Effector memory CD4-positive, alpha-beta T cell (primary cell): Measurements from ENCODE around the gene OS9.

Experiments used
- DNase-seq, 3 donors: peaks; one replicate each; pipeline ENCODE4 v3.0.0-alpha.2; 2020
- H3K27ac ChIP-seq: 2 replicates; pipeline ENCODE4 v1.7.0; 2013; ENCODE audit warnings: mild to moderate bottlenecking, low read length, moderate library complexity; ENCODE audit not compliant: insufficient read depth, poor library complexity, severe bottlenecking
- H3K27me3 ChIP-seq: replicated peaks from 2 replicates; pipeline ENCODE4 v1.7.0; 2013; ENCODE audit warnings: mild to moderate bottlenecking, low read length; ENCODE audit not compliant: insufficient read depth, control insufficient read depth, poor library complexity, severe bottlenecking
- H3K36me3 ChIP-seq: 2 replicates; pipeline ENCODE4 v1.7.0; 2013; ENCODE audit warnings: mild to moderate bottlenecking, low read length, moderate library complexity; ENCODE audit not compliant: control insufficient read depth, insufficient read depth
- H3K4me1 ChIP-seq: 2 replicates; pipeline ENCODE4 v1.7.0; 2013; ENCODE audit warnings: low read length, mild to moderate bottlenecking; ENCODE audit not compliant: control insufficient read depth, insufficient read depth, poor library complexity, severe bottlenecking
- H3K4me3 ChIP-seq: 2 replicates; pipeline ENCODE4 v1.7.0; 2013; ENCODE audit warnings: low read length, low read depth, mild to moderate bottlenecking; ENCODE audit not compliant: insufficient read depth, poor library complexity, severe bottlenecking
- H3K9me3 ChIP-seq: 2 replicates; pipeline ENCODE4 v1.7.0; 2013; ENCODE audit warnings: mild to moderate bottlenecking, low read length, moderate library complexity; ENCODE audit not compliant: control insufficient read depth

OS9 gene

DNA sequence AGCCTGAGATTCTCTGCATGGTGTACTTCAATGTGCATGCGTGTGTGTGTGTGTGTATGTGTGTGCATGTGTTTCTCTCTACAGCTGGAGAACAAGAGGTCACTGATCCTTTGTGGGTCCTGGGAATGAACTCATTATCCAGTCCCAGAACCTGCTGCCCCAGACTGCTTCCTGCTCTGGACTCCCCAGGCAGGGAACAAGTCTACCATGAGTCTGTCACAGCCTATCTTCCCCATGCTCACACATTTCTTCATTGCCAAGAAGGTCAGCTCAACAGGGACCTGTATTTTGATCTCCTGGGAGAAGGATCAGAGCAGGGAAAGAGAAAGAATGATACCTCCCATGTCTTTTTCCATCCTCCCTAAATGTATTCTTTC, 47.5 kb downstream of the OS9 start:
- Histone ChIP-seq H3K36me3 (peaks cover 27% of the 10 kb centered on the region), H3K4me1 (peaks cover 52% of the 10 kb centered on the region), H3K4me3 (peak overlapping the region; percentile 82), H3K27me3 (no peaks in the 10 kb centered on the region), H3K27ac (peak overlapping the region; percentile 94), H3K9me3 (no peaks in the 10 kb centered on the region)
- DNase-seq = no peak

DNA sequence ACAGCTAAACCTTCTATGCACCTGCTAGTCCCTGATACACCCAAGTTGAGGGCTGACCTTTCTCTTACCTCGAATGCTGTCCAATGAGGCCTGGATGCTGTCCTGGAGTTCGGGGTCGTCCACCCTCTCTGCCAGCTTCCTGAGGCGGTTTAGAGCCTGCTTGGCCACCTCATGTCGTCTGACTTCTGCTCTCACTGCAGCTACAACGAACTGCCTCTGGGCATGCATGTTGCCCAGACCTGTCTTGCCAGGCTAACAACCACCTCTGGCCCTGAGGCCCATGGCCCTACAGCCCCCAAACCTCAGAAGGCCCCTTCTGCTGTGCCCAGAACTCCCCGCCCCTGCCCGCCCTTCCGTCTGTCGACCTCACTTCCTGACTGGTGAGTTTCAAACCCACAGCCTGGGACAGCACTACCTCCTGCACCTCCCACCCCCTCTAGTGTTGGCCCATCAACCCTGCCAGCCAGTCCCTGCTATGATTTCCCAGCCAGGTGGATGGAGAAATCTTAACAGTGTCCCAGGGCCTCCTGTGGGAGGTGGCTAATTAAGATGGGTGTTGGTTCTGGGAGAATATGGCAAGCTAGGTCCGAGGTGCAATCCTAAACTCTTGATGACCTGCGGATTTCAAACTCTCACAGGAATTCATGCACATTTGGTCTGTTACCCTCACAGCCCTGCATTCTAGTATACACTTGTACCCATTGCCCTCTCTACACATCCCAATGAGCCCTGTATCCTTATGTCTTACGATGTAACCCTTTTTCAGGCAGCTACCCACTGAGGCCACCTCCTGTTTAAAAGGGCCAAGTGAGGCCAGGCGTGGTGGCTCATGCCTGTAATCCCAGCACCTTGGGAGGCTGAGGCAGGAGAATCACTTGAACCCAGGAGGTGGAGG, 48.2 kb downstream of the OS9 start:
- H3K9me3 ChIP-seq = no peaks in the 10 kb centered on the region
- peak overlapping the region; percentile 82 for H3K4me3 ChIP-seq
- H3K36me3 ChIP-seq = peaks cover 27% of the 10 kb centered on the region
- no peaks in the 10 kb centered on the region for H3K27me3 ChIP-seq
- DNase-seq = peak; percentile 70 to 76 (median 72)
- H3K4me1 ChIP-seq = peaks cover 52% of the 10 kb centered on the region
- peak overlapping the region; percentile 94 for H3K27ac ChIP-seq

DNA sequence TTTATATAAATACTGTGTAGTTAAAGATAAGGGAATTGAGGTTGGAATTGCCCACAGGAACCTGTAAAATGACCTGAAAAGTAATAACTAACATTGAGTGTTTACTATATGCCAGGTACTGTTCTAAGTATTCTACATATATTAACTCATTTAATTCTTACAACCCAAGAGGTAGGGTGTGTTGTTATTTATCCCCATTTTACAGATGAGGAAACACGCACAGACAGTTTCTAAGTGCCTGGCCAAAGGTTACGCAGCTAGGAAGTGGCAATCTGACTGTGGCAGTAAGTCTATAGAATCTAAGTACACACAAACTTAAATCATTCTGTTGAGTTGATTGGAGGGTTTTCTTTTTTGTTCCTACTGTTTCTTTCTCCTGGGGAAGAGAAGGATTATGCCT, 49.8 kb downstream of the OS9 start:
- Histone ChIP-seq H3K27me3 (no peaks in the 10 kb centered on the region), H3K4me1 (peaks cover 49% of the 10 kb centered on the region), H3K9me3 (no peaks in the 10 kb centered on the region), H3K36me3 (peaks cover 23% of the 10 kb centered on the region), H3K27ac (peak overlapping the region; percentile 93), H3K4me3 (no peak overlapping the region)
- DNase-seq = no peak

DNA sequence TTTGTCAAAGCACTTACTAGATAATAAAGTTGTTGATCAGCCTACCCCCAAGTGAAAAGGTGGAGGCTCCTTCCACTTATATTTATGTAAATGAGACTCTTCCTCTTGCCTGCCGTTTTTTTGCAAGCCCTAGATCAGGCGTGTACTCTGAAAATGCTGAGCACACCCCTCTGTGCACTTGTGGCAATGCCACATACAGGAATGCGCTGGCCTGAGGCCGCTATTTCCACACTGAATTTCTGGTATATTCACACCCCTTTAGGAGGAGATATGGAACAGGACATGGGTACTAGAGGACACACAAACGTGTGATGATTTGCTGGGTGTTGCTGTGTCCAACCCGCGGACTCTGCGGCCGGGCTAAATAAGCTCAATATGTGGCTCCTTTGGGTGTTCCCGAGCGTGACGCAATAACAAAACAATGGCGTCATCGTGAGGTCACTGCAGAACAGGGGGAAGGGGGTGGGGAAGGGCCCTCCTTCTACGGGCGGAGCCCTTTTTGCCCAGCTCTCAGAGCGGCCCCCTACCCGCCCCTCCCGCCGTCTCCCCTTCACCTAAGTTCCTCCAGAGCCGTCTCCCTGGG, 50.4 kb downstream of the OS9 start:
- peaks cover 44% of the 10 kb centered on the region for H3K4me1 ChIP-seq
- no peaks in the 10 kb centered on the region for H3K9me3 ChIP-seq
- H3K36me3 ChIP-seq = peaks cover 27% of the 10 kb centered on the region
- no peaks in the 10 kb centered on the region for H3K27me3 ChIP-seq
- peak overlapping the region; percentile 93 for H3K27ac ChIP-seq
- DNase-seq = peak in 2 of 3 donors; percentile 60 to 69
- H3K4me3 ChIP-seq = peak overlapping the region; percentile 89

DNA sequence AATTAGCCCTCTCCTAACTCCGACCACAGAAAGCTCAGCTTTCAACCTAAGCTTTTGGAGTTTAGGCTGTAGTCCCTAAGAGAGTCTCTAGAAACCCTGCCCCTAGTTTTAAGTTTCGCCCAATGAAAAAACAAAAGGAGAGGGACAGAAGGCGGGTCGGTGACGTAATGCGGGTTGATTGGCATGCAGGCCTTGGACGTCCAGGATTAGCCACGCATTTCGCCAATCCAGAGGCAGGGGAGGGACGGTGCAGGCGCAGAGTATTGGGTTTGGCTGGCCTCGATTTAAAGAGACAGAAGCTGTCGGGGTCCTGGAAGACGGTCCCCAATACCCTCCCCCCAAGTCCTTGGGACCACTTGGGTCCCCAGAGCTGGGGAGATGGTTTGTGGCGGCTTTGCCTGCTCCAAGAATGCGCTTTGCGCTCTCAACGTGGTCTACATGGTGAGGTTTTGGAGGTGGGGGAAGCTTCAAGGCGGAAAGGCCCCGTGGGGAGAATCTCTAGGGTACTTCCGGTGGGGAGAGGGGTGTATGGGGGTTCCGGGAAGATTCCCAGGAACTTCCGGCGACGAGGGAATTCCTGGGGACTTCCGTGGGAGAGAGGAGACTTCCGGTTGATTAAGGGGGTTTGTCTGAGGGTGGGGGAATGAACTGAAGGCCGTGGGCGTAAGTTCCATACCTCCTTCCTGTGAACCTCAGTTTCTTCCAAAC, 51.0 kb downstream of the OS9 start, which contains the start of gene TSPAN31:
Gene TSPAN31 (plus strand): TSS at position 263 of the 708 bp plus-strand sequence. CDS start 116 bp downstream, at position 379.
- DNase-seq = peak; percentile 86 to 93 (median 91)
- Histone ChIP-seq H3K27me3 (no peaks in the 10 kb centered on the region), H3K4me3 (peak within 1 kb of the TSS; percentile 89), H3K4me1 (peaks cover 37% of the 10 kb centered on the region), H3K27ac (peak within 1 kb of the TSS; percentile 93), H3K36me3 (peaks cover 24% of the 10 kb centered on the region), H3K9me3 (no peaks in the 10 kb centered on the region)

DNA sequence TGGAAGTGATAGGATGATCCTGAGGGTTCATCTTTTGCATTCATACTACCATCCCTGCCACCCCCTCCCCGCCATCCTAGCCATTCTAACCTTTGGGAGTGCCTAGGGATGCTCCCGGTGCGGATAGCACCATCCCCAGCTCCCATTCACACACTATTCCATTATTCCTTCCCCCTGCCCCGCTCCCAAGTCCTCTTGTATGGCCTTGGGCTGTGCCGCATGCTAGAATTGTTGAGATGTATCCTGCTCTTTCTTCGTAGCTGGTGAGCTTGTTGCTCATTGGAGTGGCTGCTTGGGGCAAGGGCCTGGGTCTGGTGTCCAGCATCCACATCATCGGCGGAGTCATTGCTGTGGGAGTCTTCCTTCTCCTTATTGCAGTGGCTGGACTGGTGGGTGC, 51.6 kb downstream of the OS9 start:
- H3K27ac ChIP-seq = peak overlapping the region; percentile 93
- peak overlapping the region; percentile 89 for H3K4me3 ChIP-seq
- no peak for DNase-seq
- H3K4me1 ChIP-seq = peaks cover 32% of the 10 kb centered on the region
- H3K27me3 ChIP-seq = no peaks in the 10 kb centered on the region
- no peaks in the 10 kb centered on the region for H3K9me3 ChIP-seq
- H3K36me3 ChIP-seq = peaks cover 24% of the 10 kb centered on the region

DNA sequence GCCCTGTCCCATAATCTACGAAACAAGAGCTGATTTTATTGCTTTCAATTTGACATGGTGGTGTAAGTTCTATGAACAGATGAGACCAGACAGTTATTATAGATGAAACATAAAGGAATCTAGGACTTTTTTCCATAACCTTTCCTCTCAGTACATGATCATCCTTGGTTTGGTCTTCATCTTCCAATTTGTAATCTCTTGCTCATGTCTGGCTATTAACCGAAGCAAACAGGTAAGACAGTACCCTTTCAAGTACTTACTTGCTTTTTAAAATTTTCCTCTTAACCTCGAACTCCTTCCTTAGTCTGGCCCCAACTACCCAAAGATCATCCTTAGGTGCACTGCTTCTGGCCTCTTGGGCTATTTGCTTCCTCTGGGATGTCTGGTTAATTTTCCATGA, 52.1 kb downstream of the OS9 start:
- no peak for DNase-seq
- Histone ChIP-seq H3K4me3 (no peak overlapping the region), H3K36me3 (peaks cover 26% of the 10 kb centered on the region), H3K9me3 (no peaks in the 10 kb centered on the region), H3K27me3 (no peaks in the 10 kb centered on the region), H3K27ac (peak overlapping the region; percentile 93), H3K4me1 (peaks cover 29% of the 10 kb centered on the region)

DNA sequence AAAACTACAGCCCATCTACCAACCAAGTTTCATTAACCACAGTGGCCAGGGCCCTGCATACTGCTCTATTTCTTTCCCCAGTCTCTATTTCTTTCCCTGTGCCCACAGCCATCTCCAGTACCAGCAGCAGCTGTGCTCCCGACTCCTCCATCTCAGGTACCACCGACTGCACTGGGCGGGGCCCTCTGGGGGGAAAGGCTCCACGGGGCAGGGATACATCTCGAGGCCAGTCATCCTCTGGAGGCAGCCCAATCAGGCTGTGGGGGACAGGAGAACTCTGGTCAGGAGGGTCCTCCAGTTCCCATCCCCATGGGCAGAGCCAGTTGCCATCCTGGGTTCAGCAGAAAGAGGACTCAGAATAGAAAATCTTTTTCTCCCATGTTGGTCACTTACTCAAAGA, 55.1 kb downstream of the OS9 start:
- Histone ChIP-seq H3K27ac (no peak overlapping the region), H3K9me3 (no peaks in the 10 kb centered on the region), H3K27me3 (no peaks in the 10 kb centered on the region), H3K36me3 (peaks cover 26% of the 10 kb centered on the region), H3K4me1 (peaks cover 28% of the 10 kb centered on the region), H3K4me3 (no peak overlapping the region)
- no peak for DNase-seq

DNA sequence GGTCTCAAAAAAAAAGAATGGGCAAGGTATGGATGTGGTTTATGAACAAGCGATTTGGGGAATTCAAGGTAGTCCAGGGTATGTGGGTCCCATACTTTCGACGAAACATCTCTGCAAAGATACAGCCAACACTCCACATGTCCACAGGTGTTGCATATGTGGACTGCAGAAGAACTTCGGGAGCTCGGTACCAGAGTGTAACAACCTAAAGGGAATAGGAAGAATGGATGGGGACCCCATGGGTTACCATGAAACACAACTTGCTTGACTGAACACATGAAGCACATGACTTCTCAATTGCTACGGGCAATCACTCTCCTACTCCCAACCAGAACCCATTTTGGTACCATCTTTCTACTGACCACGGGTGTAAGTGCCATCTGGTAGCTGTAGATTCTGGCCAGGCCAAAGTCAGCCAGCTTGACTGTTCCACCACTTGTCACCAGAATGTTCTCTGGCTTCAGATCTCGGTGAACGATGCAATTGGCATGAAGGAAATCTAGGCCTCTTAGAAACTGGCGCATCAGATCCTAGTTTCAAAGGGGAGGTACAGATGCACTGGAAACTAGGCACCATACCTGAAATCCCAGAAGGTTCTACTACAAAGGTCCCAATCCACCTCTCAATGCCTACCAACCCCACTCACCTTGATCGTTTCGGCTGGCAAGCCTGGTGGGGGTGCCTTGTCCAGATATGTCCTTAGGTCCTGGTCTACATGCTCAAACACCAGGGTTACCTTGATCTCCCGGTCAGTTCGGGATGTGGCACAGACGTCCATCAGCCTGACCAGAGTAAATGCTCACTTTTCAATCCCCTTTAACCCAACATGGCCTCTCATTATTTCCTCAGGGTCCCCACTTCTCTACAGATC, 56.9 kb downstream of the OS9 start:
- no peak for DNase-seq
- no peaks in the 10 kb centered on the region for H3K9me3 ChIP-seq
- H3K27ac ChIP-seq = peak overlapping the region; percentile 79
- H3K4me1 ChIP-seq = peaks cover 27% of the 10 kb centered on the region
- H3K36me3 ChIP-seq = peaks cover 26% of the 10 kb centered on the region
- no peak overlapping the region for H3K4me3 ChIP-seq
- H3K27me3 ChIP-seq = no peaks in the 10 kb centered on the region
